Activated CD4-positive, CD25-positive, alpha-beta regulatory T cell treated with anti-CD3 and anti-CD28 coated beads, Interleukin-2, amount 50 U/mL, for 72 hours (primary cell): Measurements from ENCODE around the gene DCLK2.

Experiments
- DNase-seq: peaks from one replicate; pipeline ENCODE4 v3.0.0; 2021

DCLK2 gene

DNA sequence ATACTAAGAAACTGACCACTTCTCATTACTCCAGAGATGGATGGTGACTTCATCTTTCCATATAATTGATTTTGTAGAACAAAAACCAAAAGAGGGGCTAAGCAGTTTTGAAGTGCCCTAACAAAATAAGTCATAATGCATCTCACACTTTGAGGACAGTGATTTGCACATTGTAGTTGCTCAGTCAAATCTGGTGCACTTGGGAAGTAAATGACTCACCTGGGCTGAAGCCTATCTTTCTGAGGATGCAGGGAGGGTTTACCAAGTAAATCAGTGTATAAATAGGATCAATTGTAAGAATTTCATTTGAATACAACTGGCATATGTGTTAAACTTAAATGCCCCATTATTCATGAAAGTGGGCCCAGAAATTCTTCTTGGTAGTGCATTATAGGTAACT, 134.2 kb downstream of the DCLK2 start:
- DNase-seq = no peak

DNA sequence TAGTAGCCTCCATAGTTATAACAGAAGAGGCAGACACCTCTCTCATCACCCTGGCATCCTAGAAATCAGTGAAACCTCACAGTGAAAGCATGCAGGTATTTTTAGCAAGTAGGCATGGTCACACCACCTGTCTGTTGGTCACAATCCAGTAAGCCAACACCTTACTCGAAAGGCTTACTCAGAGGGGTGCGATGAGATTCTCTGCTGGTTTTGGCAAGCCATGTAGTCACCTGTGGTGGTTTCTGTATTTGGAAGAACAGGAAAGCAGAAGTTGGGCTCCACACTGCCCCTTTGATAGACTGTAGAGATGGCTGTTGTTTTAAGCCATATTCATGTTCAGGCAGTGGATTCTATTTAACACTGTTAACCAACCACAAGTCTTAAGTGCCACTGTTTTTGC, 134.7 kb downstream of the DCLK2 start:
- no peak for DNase-seq

DNA sequence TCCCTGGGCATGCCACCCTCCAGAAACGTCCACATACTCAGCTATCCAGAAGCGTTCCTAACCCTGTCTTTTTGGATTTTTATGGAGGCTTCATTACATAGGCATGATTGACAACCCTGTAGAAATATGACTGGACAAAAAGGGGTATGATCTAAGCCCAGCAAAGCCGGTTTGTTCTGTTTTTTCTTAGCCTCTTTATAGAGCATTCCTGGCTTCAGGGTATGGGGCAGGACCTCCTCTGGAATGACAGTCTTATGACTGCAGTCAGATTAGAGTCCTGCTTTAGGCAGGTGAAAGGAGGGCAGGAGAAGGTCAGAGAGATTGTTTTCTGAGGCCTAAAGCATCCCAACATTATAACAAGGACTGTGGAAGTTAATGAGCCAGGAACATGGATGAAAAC, 137.4 kb downstream of the DCLK2 start:
- no peak for DNase-seq

DNA sequence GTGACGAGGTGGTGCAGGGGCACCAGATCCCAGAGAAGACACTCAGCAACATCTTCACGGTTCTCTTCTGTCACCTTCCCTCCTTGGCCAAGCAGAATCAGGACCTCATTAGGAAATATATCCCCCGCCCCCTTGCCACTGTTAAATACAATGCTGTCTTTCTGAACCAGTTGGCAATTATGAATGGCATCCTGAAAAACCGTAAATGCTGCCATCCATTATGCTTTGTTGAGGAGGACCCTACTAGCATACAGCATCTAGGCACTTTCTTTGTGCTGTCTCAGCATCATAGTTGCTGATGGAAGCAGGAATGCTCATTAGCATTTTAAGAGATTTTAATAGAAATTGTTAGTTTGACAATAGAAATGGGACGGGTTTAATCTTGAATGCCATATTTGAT, 138.5 kb downstream of the DCLK2 start:
- no peak for DNase-seq

DNA sequence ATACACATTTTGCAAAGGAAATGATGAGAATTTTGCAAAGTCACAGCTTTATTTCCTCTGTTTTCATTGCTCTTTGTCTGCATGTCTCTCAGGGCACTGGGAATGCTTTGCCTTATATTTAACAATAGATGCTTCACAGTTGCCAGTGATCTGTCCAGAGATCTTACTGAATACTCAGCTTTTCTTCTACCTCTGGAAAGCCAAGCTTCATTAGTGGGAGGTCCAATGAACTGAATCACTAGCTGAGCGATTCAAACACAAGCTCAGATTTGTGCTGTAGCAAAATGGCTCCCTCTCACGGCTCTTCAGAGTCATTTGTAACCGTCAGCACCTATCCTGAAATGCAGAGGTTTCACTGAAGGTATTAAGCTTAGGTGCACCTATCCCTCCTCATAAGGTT, 138.9 kb downstream of the DCLK2 start:
- DNase-seq = no peak

DNA sequence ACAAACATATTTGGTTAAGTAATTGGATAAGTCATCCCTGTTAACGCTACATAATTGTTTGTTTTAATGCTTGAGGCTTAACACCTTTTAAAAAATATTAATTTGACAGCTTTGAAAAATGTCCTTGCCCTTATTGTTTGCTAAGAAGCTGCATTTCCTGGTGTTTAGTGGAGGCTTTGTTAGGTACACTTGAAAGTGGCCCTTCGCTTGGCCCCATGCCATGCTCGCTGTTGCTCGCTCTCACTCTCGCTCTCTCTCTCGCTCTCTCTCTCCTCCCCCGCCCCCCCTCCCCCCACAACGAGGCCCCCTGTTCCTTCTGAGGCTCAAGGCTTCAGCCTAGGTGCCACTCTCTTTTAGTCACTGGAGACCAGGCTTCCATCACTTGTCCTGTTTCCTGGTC, 139.6 kb downstream of the DCLK2 start:
- no peak for DNase-seq

DNA sequence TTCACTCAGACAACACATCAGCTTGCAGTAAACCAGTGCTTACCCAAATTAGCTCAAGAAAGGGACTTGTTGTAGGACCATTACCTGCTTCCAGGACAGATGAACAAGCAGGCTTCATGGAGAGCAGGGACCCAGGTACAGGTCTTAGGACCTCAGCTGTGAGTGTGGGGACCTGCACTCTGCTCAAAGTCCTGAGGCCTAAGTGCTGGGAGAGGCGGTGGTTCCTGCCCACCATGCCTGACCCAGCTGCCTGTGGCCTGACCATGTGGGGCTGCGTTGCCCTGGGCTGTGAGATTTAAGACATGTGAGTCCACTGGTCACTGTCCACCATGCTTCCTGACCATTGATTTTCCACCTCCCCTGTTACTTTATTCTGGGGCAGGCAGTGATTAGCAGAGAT, 140.2 kb downstream of the DCLK2 start:
- DNase-seq = no peak

DNA sequence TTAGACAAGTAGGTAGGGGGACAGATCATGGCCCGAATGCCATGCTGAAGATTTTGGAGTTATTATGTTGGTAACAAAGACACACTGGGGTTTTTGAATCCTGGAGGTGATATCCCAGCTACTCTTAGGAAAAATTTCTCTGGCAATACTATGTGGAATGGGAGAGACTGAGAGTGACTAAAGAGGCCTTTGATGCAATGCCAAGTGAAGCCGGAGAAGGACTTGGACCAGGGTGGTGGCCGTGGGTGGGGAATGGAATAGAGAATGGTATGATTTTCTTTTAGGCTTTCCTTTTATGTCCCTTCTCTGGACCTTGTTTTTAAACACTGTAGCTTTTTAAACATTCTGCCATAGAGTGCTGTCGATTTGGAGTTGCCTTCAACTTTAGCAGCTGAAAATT, 141.6 kb downstream of the DCLK2 start:
- no peak for DNase-seq

DNA sequence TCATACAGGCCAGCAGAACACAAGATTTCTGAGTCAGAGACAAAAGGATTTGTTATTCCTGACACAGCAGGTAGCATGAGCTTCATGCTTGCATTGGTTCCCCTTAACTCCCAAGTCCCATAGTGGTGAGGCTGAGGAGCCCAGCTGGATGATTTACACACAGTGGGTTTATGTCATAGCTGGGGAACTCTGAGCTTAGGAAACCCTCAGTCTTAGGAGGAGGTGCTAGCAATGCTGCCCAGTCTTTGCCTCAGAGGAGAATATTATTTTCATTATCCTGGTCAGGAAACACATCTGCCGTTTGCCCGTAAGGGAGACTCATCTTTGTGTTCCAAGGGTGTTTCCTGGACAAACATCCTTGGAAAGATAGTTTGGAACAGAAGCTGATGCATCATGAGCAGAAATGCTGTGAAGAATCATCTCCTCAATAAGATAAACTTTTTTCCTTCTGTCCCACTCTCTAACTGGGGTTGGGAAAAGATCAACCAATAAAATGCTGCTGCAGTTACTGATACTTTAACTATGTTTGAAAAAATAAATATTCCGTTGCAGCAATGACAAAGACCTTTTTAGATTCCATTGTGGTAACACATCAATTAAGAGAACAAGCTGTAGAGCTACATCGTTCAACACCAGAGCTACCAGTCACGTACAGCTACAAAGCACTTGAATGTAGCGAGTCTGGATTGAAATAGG, 146.8 kb downstream of the DCLK2 start:
- DNase-seq = no peak

DNA sequence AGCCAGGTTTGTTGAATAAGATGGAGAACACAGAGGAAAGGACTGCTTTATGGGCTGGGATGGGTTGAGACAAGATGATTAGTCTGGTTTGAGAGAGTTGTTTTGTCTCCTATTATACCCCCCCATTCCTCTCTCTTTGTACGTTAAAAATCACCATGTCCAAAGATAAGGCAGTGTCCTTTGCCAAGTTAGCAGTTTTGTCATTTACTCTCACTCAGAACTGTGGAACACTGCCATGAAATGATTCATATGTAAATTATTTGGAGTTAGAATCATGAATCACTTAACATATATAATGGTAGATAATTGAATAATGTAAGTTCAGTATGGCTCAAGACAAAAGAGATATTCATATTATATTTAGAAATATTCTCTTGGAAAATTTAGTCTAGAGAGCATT, 151.3 kb downstream of the DCLK2 start:
- no peak for DNase-seq

DNA sequence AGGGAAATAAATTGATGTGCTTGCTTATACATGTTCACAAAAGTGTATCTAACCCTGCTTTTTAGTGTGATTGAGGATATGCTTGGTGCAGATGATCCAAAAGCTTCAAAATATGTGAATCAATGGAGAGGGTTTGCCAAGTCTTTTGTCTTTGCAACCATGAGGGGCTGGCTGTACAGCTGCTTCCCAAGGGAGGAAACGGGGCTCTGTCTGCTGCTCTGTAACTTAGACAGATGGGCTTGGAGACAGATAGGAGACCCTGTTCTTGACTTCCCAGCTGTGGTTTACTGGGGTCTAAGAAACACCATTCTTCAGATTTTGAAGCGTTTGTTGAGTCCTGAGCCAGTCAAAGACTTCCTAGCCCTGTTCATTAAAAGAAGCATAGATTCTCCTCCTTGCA, 152.3 kb downstream of the DCLK2 start:
- no peak for DNase-seq

DNA sequence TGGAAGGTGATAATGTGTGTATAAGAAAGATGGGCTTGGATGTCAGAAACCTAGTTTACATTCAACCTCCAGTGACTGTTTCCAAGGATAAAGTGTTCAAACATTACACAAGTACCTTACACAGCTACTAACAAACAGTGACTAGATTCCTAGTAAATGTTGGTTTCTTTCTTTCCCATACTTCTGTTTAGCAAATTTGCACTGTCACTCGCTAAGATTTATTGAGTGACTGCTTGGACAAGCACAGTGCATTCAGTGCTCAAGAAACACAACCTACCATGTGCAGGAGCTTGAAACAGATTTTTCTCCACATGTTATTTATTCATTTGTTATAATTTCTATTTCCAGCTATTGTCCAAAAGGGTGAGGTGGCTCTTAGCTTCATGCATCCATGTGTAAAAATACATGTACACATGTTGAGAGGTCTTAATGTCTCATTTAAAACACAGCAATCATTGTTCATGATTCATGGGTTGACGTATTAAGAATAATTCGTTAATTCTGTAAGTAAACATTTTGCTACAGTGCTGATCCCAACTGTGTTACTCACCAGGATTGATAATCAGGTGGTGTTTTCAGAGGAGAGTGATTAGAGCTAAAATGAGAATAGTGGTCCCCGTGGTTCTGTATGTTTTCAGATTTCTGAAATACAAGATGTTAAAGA, 153.0 kb downstream of the DCLK2 start:
- no peak for DNase-seq

DNA sequence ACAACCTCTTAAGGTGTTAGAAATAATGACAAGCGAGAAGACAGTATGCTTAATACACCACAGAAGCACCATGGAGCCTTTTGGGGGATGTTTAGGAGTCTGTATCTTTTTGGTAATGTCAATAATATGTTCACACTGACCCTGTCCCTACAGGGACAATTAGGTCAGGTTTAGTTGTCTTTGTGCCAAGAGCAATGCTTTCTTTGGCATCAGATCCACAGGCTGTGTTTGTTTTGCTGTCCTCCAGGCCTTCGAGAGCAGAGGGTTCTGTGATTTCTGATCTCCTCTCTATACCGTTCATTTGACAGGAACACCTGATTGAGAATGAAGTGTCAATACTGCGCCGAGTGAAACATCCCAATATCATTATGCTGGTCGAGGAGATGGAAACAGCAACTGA, 153.8 kb downstream of the DCLK2 start:
- DNase-seq = no peak

DNA sequence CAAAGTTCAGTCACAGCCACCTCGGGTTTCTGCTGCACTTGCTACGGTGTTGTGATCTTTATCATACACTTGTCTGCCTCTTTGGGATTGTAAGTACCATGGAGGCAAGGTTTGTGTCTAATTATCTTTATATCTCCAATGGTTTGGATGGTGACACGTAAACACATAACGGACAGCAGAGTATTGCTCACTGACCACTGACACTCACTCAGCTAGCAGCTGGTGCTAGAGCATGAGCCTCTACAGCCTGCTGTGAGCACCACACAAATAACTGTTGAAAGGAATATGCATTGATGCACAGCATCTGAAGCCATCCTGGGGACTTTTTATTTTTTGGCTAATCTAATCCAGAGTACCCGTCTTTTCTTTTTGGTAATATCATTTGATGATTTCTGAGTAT, 156.0 kb downstream of the DCLK2 start:
- DNase-seq = no peak

DNA sequence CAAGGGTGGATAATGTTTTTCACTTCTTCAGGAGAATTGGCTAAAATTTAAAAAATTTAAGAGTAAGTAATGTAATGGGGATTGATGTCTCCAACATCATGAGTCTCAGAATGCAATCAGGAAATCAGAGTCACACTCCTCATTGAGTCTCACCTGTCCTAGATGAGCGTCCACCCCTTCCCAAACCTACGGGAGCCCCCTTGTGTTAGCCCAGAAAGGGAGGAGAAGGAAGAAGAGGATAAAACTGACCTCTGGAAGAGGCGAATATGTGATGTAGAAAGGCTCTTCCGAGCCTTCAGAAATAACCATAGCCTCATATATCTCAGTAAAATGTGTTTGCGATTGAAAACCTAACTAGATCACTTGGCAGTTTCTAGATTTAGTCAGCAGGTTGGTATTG, 157.1 kb downstream of the DCLK2 start:
- DNase-seq = no peak

DNA sequence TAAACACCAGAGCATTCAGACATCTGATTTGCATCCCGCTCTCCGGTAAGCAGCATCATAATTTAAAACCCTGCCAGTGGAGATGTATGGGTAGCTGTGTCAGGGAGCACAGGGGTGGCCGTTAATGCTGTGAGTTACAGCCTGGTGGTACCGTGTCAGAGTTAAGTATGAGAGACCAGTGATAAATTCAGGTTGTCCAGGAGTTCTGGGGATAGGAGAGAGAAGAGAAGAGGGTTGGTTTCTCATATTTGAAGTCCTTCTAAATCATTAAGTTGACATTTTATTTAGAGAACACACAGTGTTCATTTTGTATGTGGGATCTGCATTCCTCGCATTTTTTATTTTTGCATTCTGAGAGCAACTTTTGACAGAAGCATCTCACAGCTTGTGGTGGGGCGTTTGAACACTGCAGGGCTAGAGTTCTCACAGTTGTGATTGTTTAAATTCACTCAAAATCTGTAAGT, 157.6 kb downstream of the DCLK2 start:
- no peak for DNase-seq

DNA sequence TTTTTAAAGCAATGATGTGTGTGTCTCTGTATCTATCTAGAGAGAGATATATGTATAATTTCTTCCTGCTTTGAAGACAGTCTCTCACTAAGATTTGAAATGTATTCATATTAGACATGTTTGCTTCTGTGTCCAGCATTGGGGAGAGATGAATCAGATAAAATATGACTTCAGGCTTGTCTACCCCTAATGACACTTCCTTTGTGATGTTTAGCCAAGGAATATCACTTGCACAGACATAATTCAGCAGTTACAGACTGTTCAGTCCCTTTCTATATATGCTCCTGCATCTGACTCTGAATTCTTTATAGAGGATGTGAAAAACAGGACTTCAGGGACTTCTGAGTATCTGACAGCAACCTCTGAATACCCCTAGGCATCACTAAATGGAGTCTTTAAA, 158.4 kb downstream of the DCLK2 start:
- no peak for DNase-seq

DNA sequence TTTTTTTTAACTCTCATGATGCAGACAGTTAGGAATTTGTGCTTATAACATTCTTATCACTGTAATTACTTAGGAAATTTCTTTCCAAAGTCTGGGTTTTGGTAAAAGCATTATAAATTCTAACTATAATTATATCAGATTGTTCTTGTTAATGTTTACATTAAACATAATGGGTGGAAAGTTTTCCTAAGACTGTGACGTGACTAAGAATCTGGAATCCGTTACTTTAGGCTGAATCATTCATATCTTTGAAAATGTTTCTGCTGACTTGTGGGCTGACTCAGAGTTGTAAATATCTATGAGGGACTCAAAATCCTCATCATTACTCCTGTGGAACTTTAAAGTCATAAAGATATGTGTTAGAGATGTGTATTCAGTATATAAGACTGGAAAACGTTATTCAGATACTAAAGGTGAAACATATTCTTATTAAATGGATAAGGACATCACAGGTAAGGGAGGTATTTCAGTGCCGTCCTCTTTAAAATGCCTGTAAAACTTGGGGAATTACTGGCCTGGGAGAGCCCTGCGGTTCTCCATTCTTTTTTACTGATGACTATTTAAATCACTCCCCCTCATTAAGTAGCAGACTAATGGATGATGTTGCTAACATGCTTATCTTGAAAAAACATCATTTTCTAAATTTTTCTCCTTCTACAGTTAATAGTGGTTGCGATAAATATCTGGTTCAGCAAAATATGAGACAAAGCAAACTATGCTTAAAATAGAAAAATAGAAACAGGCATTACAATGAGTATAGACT, 159.0 kb downstream of the DCLK2 start:
- DNase-seq = no peak

DNA sequence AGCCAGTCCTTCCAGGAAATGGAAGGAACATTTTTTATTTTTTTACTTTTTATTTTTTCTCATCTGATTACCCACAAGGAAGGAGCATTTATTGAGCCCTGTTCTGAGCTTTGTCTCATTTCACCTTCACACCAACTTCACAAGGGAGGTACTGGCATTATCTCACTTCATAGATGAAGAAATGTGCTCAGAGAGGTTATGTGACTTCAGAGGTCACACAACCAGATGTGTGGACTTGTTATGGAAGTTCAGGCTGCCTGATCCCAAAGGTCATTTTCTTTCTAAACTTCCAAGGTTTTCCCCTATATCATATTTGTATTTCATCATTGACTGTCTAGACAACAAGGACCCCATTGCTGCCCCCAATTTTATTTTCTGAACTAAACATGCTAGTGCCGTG, 160.3 kb downstream of the DCLK2 start:
- no peak for DNase-seq

DNA sequence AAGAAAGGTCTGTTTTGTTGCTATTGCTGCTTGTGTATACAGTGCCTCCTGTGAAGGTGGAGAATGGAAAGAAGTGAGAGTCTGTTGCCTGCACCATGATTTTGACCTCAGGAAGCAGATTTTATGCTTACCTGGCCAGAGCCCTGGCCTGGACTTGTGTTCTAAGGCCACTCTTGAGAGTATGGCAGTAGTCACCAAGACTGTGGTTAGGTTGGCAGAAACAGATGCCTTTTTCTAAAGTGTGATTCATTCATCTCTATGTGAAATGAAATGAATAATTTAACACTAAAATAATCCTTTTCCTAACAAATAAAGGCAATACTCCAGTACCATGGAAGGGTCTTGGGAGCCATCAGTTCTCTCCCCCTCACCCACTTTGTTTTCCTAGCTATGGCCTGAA, 161.8 kb downstream of the DCLK2 start:
- DNase-seq = no peak

DNA sequence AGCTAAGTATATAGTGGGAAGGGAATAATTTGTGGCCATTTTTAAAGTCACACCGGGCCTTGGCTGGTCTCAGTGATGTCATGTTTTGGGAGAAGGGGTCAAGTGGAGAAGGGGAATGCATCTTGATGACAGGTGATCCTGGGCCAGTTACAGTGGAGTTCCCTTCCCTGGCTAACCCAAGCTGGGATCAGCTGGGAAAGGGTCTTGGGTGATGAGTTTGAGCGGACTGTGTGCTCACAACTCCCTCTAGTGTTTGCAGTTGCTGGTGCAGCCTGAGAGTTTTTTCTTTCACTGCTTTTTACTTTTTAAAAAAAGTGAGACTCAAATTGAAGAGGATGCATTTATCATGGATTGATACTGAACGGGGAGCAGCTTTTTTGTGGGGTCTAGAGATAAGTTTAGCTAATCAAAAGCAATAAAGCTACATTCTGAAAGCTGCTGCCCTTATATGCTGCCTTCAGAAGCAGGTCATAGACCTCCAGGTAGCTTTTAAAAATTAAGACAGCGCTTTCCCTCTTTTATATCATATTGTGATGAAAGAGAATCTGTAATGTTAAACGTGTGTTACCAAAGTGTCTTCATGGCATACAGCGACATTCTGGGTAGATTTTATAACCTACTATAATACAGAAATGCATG, 164.7 kb downstream of the DCLK2 start:
- no peak for DNase-seq

DNA sequence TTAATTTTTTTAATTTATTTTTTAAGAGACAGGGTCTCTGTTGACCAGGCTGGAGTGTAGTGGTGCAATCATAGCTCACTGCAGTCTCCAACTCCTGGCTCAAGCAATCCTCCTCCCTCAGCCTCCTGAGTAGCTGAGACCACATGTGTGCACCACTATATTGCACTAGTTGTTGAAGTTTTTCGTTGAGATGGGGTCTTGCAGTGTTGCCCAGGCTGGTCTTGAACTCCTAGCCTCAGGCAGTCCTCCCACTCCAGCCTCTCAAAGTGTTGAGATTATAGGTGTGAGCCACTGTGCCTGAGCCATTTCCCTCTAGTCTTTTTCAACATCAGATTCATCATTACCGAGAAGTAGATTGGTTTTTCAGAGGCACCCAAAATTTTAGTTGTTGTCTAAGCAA, 165.7 kb downstream of the DCLK2 start:
- no peak for DNase-seq

DNA sequence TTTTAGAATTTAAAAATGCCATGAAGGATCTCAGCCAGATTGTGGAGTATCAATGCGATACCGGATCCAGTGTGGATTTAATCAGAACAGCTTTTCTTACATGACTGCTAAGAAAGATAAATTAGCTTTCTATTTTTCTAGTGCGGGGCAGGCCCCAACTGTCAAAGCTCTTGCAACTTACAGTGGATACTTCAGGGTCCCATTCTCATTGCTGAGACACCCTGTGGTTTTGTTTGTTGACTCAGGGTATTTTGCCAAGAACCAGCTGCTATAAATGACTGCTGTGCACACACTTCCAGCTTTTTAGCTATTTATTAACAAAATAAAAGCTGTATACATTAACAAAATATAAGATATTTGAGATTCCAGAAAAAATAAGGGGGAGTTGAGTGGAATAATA, 166.4 kb downstream of the DCLK2 start:
- no peak for DNase-seq

DNA sequence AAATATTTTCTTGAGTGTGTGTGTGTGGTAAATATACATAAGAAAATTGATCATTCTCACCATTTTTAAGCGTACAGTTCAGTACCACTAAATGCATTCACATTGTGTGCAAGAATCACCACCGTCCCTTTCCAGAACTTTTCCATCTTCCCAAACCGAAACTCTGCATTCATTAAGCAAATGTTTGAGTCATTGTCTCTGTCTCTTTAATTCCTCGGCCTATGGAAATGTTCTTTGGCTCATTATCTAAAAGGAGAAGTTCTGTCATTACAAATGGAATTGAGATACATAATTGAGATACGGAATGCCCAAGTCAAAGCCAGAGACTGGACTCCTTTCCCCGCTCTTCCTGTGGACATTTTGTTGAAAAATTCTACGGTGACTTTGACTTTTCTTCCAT, 168.9 kb downstream of the DCLK2 start:
- DNase-seq = no peak
